Mesothelial cell of epicardium (in vitro differentiated cells): ENCODE data around the gene CLCN4. TPM values are rescaled to one million over a fixed set of nuclear protein-coding genes. Genes with fewer than 3 reads are reported as not detected.

ENCODE experiments used
- DNase-seq, 2 experiments: peaks; one replicate each; pipeline ENCODE4 v3.0.0; 2021; ENCODE audit warnings: low spot score in 2 of 2; ENCODE audit not compliant: unreplicated experiment in 2 of 2
- H3K27ac Mint-ChIP-seq: 2 replicates; pipeline ENCODE4 v1.8.0; 2021; ENCODE audit warnings: mixed read lengths
- H3K27me3 Mint-ChIP-seq: 2 replicates; pipeline ENCODE4 v1.8.0; 2021; ENCODE audit warnings: low read depth, mixed read lengths
- H3K36me3 Mint-ChIP-seq: 2 replicates; pipeline ENCODE4 v1.8.0; 2021; ENCODE audit warnings: mixed read lengths
- H3K4me1 Mint-ChIP-seq: 2 replicates; pipeline ENCODE4 v1.8.0; 2021; ENCODE audit warnings: mixed read lengths
- H3K4me3 Mint-ChIP-seq: 2 replicates; pipeline ENCODE4 v1.8.0; 2021; ENCODE audit warnings: mild to moderate bottlenecking, moderate library complexity, mixed read lengths
- H3K9me3 Mint-ChIP-seq: 2 replicates; pipeline ENCODE4 v1.8.0; 2021; ENCODE audit warnings: mixed read lengths
- CTCF ChIP-seq: fragments of 200-600 bp; sonication (generic); IDR thresholded peaks from one replicate; pipeline ENCODE4 v1.5.0; 2021; ENCODE audit warnings: antibody characterized with exemption; ENCODE audit not compliant: unreplicated experiment
- total RNA-seq: library from RNA; stranded (reverse); gene quantifications from 3 replicates; pipeline ENCODE4 v1.2.1, GENCODE V29; 2021

CLCN4 gene
- total RNA-seq, 1 donor from 2014 or later: 8.6 TPM

DNA sequence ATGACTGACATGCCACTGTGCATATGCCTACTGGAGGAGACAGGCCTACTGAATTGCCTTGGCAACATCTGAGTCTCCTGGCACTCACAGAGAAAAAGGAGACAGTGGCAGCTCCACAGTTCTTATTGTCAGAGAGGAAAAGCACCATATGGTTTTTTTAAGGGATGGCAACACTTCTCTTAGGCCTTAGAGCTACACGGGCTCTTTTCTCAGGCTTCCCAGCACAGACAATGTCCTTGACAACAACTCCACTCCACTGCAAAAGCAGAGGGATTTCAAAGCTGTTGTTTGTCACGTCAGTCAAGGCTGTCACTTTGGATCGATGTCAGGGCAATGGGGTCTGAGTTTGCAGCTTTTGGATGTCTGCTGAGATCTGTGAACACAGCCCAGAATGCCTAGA lies 4.7 kb upstream of the CLCN4 start:
- H3K9me3 Mint-ChIP-seq: peaks cover 8% of the 10 kb centered on the region
- H3K27me3 Mint-ChIP-seq: no peaks in the 10 kb centered on the region
- H3K4me3 Mint-ChIP-seq: no peak overlapping the region
- DNase-seq: no peak
- H3K27ac Mint-ChIP-seq: no peak overlapping the region
- TF ChIP-seq CTCF: no peak
- H3K4me1 Mint-ChIP-seq: peaks cover 5% of the 10 kb centered on the region
- H3K36me3 Mint-ChIP-seq: no peaks in the 10 kb centered on the region

- DNase-seq: no peak
- no peak overlapping the region for H3K4me3 Mint-ChIP-seq
- peaks cover 8% of the 10 kb centered on the region for H3K9me3 Mint-ChIP-seq
- no peak overlapping the region for H3K27ac Mint-ChIP-seq
- H3K4me1 Mint-ChIP-seq: peaks cover 19% of the 10 kb centered on the region
- H3K27me3 Mint-ChIP-seq: peaks cover 7% of the 10 kb centered on the region
- TF ChIP-seq CTCF: no peak
- no peaks in the 10 kb centered on the region for H3K36me3 Mint-ChIP-seq
These were observed 1.6 kb upstream of the CLCN4 start for GRCh38 chrX:10155137-10155536.

GRCh38 chrX:10157032-10157341 lies 212 bp downstream of the CLCN4 start:
- H3K9me3 Mint-ChIP-seq: peaks cover 8% of the 10 kb centered on the region
- peaks cover 19% of the 10 kb centered on the region for H3K4me1 Mint-ChIP-seq
- DNase-seq: no peak
- H3K27me3 Mint-ChIP-seq: peaks cover 10% of the 10 kb centered on the region
- peak overlapping the region; percentile 56 for H3K4me3 Mint-ChIP-seq
- H3K27ac Mint-ChIP-seq: peak overlapping the region; percentile 60
- no peaks in the 10 kb centered on the region for H3K36me3 Mint-ChIP-seq
- TF ChIP-seq CTCF: no peak

GRCh38 chrX:10157543-10157942 lies 768 bp downstream of the CLCN4 start:
- peak overlapping the region; percentile 56 for H3K4me3 Mint-ChIP-seq
- H3K27me3 Mint-ChIP-seq: peaks cover 10% of the 10 kb centered on the region
- no peaks in the 10 kb centered on the region for H3K36me3 Mint-ChIP-seq
- H3K27ac Mint-ChIP-seq: peak overlapping the region; percentile 60
- no peak for DNase-seq
- TF ChIP-seq CTCF: no peak
- H3K4me1 Mint-ChIP-seq: peaks cover 19% of the 10 kb centered on the region
- peaks cover 12% of the 10 kb centered on the region for H3K9me3 Mint-ChIP-seq

DNA sequence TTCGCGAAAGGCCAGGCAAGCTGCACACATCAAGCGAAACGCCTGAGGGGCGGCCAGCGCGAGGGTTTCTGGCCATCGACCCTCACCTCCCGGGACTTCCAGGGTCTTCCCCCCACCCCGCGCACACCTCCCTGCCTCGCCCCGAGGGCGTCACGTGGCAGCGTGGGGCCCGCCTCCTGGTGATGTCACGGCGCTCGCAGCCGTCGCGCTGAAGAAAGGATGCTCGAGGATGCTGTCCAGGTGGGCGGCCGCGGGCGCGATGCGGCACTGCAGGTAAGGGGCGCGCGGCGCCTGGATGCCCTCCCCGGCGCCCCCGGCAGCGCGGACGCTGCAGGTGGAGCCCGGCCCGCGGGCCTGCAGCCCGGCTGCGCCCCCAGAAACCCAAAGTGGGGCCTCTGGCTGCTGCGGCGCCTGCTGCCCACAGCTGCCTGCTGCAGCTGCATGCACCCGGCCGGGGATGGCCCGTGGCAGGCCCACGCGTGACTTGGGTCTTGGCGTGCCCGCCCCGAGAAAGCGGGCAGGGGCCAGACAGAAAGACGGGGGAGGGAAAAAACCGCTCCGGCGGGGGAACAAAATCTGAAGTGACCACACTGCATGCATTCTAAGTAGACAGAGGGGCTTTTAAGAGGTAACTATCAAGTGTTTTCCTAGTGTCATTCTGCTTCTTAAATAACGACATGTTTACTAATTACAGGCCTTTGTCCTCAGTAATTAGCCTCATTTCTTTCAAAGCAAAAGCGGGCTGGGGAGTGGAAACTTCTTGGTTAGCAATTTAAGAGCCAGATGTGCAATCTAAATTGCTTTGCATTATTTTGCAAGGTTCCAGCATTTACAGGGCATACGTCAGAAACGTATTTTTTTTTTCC lies 1.7 kb downstream of the CLCN4 start:
- DNase-seq: no peak
- H3K36me3 Mint-ChIP-seq: no peaks in the 10 kb centered on the region
- H3K4me1 Mint-ChIP-seq: peaks cover 19% of the 10 kb centered on the region
- H3K9me3 Mint-ChIP-seq: peaks cover 14% of the 10 kb centered on the region
- H3K4me3 Mint-ChIP-seq: peak overlapping the region; percentile 57
- H3K27me3 Mint-ChIP-seq: peaks cover 10% of the 10 kb centered on the region
- no peak for TF ChIP-seq CTCF
- H3K27ac Mint-ChIP-seq: no peak overlapping the region
